Measurements from ENCODE around the gene BST1. TPM values are rescaled to one million over a fixed set of nuclear protein-coding genes. Genes with fewer than 3 reads are reported as not detected.

BST1 gene
- total RNA-seq, 1 donor from 2014 or later, result 0.45 TPM

DNA sequence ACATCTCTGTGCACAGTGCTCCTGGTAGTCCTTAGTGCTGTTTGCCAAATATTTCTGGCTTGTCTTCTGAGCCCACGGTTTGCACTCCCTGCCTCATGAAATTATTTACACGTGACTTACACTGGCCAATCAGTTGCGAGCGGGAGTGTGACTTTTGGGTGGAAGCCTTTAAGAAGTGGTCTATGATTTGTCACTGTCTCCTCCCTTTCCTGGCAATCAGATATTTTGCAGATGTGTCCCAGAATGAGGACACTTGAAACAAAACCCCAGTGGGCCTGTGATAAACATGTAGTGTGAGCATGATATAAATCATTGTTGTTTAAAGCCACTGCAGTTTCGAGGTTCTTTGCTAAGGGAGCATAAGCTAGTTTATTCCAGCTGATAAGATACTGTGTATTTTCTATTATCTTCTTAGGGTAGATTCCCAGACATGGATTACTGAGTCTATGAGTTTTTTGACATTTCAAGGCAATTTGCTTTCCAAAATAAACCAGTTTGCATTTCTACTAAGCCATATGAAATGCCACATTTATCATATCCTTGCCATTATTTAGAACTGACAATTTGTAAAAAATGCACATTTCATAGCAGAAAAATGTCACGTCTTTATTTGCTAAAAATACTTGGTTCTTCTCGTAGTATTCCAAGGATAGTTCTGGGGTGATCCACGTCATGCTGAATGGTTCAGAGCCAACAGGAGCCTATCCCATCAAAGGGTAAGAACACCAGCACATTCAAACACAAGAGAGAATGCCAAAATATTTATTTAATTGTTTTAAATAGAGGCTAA, 12.0 kb downstream of the BST1 start:
- no peaks in the 10 kb centered on the region for H3K79me2 ChIP-seq (ENCODE audit: low read depth)
- H3K27ac Mint-ChIP-seq, result no peak overlapping the region
- H3F3A ChIP-seq (ENCODE audit: low read depth), result no peaks in the 10 kb centered on the region

DNA sequence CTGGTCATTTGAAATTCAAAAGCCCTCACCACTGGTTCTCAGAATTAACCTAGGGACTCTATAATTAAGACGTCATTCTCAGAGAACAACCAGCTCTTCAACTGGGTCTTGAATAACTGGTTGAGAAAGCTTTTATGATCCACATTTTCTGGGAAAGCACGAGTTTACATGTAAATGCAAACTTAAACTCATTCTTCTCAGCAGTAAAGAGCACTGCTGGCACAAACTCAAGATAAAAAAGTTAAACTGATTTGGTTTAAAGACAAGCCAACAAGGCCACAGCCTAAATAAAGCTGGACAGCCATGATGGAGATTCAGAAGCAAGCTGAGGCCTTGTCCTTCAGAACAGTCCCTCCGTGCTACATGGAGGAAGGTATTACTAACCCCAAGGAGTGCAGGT, 13.2 kb downstream of the BST1 start:
- no peak overlapping the region for H3K4me2 ChIP-seq
- no peaks in the 10 kb centered on the region for H3K27me3 ChIP-seq
- H3K4me1 ChIP-seq, result no peaks in the 10 kb centered on the region
- H3K4me1 Mint-ChIP-seq, result no peaks in the 10 kb centered on the region
- H3K36me3 Mint-ChIP-seq, result no peaks in the 10 kb centered on the region
- DNase-seq (ENCODE audit: low spot score), result no peak
- TF ChIP-seq EZH2phosphoT487 (IDR thresholded peaks at IDR 0.05) (no peak), EZH2 (IDR thresholded peaks at IDR 0.05) (no peak)
- TF ChIP-seq, protein P1, sequence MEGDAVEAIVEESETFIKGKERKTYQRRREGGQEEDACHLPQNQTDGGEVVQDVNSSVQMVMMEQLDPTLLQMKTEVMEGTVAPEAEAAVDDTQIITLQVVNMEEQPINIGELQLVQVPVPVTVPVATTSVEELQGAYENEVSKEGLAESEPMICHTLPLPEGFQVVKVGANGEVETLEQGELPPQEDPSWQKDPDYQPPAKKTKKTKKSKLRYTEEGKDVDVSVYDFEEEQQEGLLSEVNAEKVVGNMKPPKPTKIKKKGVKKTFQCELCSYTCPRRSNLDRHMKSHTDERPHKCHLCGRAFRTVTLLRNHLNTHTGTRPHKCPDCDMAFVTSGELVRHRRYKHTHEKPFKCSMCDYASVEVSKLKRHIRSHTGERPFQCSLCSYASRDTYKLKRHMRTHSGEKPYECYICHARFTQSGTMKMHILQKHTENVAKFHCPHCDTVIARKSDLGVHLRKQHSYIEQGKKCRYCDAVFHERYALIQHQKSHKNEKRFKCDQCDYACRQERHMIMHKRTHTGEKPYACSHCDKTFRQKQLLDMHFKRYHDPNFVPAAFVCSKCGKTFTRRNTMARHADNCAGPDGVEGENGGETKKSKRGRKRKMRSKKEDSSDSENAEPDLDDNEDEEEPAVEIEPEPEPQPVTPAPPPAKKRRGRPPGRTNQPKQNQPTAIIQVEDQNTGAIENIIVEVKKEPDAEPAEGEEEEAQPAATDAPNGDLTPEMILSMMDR (IDR thresholded peaks at IDR 0.05), result no peak
- H3K79me2 ChIP-seq (ENCODE audit: low read depth), result no peaks in the 10 kb centered on the region
- H3K4me3 Mint-ChIP-seq, result no peak overlapping the region
- no peak overlapping the region for H3K27ac ChIP-seq
- no peaks in the 10 kb centered on the region for H3K9me3 ChIP-seq (ENCODE audit: low read depth)
- no peak overlapping the region for H3K4me3 ChIP-seq
- H3K27ac Mint-ChIP-seq, result no peak overlapping the region
- no peak overlapping the region for H2AFZ ChIP-seq (replicated peaks)
- no peaks in the 10 kb centered on the region for H3K27me3 Mint-ChIP-seq (ENCODE audit: insufficient read depth, low read depth)
- no peaks in the 10 kb centered on the region for H3K36me3 ChIP-seq
- no peaks in the 10 kb centered on the region for H3F3A ChIP-seq (ENCODE audit: low read depth)
- H4K20me1 ChIP-seq (ENCODE audit: low read depth), result no peaks in the 10 kb centered on the region
- H3K9ac ChIP-seq, result no peak overlapping the region
- no peaks in the 10 kb centered on the region for H3K9me3 Mint-ChIP-seq

More for the DNA sequence above, 12.0 kb downstream of the BST1 start:
- Mint-ChIP-seq H3K36me3 (no peaks in the 10 kb centered on the region), H3K9me3 (no peaks in the 10 kb centered on the region), H3K27me3 (ENCODE audit: insufficient read depth, low read depth) (no peaks in the 10 kb centered on the region), H3K4me1 (no peaks in the 10 kb centered on the region), H3K4me3 (no peak overlapping the region)
- H3K4me1 ChIP-seq, result no peaks in the 10 kb centered on the region
- no peaks in the 10 kb centered on the region for H4K20me1 ChIP-seq (ENCODE audit: low read depth)
- no peak for TF ChIP-seq EZH2 (IDR thresholded peaks at IDR 0.05)
- TF ChIP-seq EZH2phosphoT487 (IDR thresholded peaks at IDR 0.05), result no peak
- TF ChIP-seq, protein P1 (IDR thresholded peaks at IDR 0.05), result no peak
- H3K36me3 ChIP-seq, result no peaks in the 10 kb centered on the region
- no peak overlapping the region for H3K27ac ChIP-seq
- no peak for DNase-seq (ENCODE audit: low spot score)
- H3K4me2 ChIP-seq, result no peak overlapping the region
- no peak overlapping the region for H3K4me3 ChIP-seq
- no peak overlapping the region for H3K9ac ChIP-seq
- H2AFZ ChIP-seq (replicated peaks), result no peak overlapping the region
- no peaks in the 10 kb centered on the region for H3K27me3 ChIP-seq
- no peaks in the 10 kb centered on the region for H3K9me3 ChIP-seq (ENCODE audit: low read depth)

DNA sequence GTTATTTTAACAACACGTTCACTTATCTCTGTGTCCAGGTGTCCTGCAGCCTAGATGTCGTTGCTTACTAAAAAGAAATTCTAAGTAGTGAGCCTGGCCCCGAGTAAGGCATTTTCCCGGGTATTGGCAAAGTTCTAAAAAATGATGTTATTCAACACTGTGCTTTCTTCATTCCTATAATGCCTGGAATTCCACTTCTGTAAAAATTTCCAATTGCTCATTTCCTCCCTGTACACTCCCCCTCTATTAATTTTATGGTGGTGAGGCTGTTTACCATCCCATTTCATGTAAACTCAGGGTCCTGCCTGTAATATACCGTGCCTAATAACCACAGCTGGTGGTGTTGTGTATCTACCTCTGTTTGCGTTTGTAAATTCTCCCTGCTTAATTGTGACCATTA, 14.2 kb downstream of the BST1 start:
- TF ChIP-seq, protein P1 (IDR thresholded peaks at IDR 0.05), result no peak
- TF ChIP-seq EZH2 (IDR thresholded peaks at IDR 0.05), result no peak
- TF ChIP-seq EZH2phosphoT487 (IDR thresholded peaks at IDR 0.05), result no peak
- Mint-ChIP-seq H3K9me3 (no peaks in the 10 kb centered on the region), H3K27me3 (ENCODE audit: insufficient read depth, low read depth) (no peaks in the 10 kb centered on the region), H3K27ac (no peak overlapping the region), H3K4me1 (no peaks in the 10 kb centered on the region), H3K4me3 (no peak overlapping the region), H3K36me3 (no peaks in the 10 kb centered on the region)
- H4K20me1 ChIP-seq (ENCODE audit: low read depth), result no peaks in the 10 kb centered on the region
- no peak overlapping the region for H3K9ac ChIP-seq
- no peak overlapping the region for H2AFZ ChIP-seq (replicated peaks)
- H3K36me3 ChIP-seq, result no peaks in the 10 kb centered on the region
- H3F3A ChIP-seq (ENCODE audit: low read depth), result no peaks in the 10 kb centered on the region
- DNase-seq (ENCODE audit: low spot score), result no peak
- no peak overlapping the region for H3K4me2 ChIP-seq
- H3K9me3 ChIP-seq (ENCODE audit: low read depth), result no peaks in the 10 kb centered on the region
- no peaks in the 10 kb centered on the region for H3K4me1 ChIP-seq
- H3K27ac ChIP-seq, result no peak overlapping the region
- H3K4me3 ChIP-seq, result no peak overlapping the region
- H3K27me3 ChIP-seq, result no peaks in the 10 kb centered on the region
- no peaks in the 10 kb centered on the region for H3K79me2 ChIP-seq (ENCODE audit: low read depth)

All from neural progenitor cell (in vitro differentiated cells).